Measurements from ENCODE around the gene CCDC102A. TPM values are rescaled to one million over a fixed set of nuclear protein-coding genes. Genes with fewer than 3 reads are reported as not detected.

Gene CCDC102A
- total and polyA plus RNA-seq, 9 of the 15 experiments (the other 6 are each of a cell fraction or from before 2014, with no cell fraction given) = 0.03 to 4.9 (median 1.4) TPM

GRCh38 chr16:57462209-57462977 is 74.0 kb downstream of the CCDC102A start, which contains the start of gene POLR2C (continued):
- TF ChIP-seq ZNF589 (CRISPR knock-in tag; IDR thresholded peaks at IDR 0.05; ENCODE audit: low read depth) = no peak
- no peak for TF ChIP-seq ZBTB8A (IDR thresholded peaks at IDR 0.05; ENCODE audit: partially characterized antibody)
- no peak for TF ChIP-seq ILF3 (IDR thresholded peaks at IDR 0.05; ENCODE audit: borderline replicate concordance)
- peak; percentile 88 for TF ChIP-seq ETV5 (CRISPR knock-in tag; IDR thresholded peaks at IDR 0.05; ENCODE audit: low read depth)
- TF ChIP-seq ARID2 (IDR thresholded peaks at IDR 0.05) = no peak
- peak; percentile 89 for TF ChIP-seq TBP (optimal IDR thresholded peaks at IDR 0.05; ENCODE audit: low read depth, low read length)
- no peak for TF ChIP-seq RUNX1 (IDR thresholded peaks at IDR 0.05; ENCODE audit: low read depth)
- peak; percentile 93 for TF ChIP-seq CXXC5 (CRISPR knock-in tag; IDR thresholded peaks at IDR 0.05)
- no peak for TF ChIP-seq HLTF (IDR thresholded peaks at IDR 0.05)
- TF ChIP-seq MCM3 (IDR thresholded peaks at IDR 0.05) = no peak
- no peak for TF ChIP-seq KDM2B (CRISPR knock-in tag; IDR thresholded peaks at IDR 0.05)
- TF ChIP-seq ASH1L (IDR thresholded peaks at IDR 0.05; ENCODE audit: borderline replicate concordance, low read depth, partially characterized antibody) = no peak
- TF ChIP-seq, protein P1, sequence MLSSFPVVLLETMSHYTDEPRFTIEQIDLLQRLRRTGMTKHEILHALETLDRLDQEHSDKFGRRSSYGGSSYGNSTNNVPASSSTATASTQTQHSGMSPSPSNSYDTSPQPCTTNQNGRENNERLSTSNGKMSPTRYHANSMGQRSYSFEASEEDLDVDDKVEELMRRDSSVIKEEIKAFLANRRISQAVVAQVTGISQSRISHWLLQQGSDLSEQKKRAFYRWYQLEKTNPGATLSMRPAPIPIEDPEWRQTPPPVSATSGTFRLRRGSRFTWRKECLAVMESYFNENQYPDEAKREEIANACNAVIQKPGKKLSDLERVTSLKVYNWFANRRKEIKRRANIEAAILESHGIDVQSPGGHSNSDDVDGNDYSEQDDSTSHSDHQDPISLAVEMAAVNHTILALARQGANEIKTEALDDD (IDR thresholded peaks at IDR 0.05) = no peak
- TF ChIP-seq MXI1 (IDR thresholded peaks at IDR 0.05; ENCODE audit: low read depth, low read length) = no peak
- TF ChIP-seq RBM14 (IDR thresholded peaks at IDR 0.05; ENCODE audit: borderline replicate concordance, insufficient read depth, low read depth, low read length) = no peak
- TF ChIP-seq ZNF583 (CRISPR knock-in tag; IDR thresholded peaks at IDR 0.05) = no peak
- no peak for TF ChIP-seq ETV6 (IDR thresholded peaks at IDR 0.05; ENCODE audit: borderline replicate concordance in 1 of 2, low read depth in 2 of 2, low read length in 1 of 2)
- no peak for TF ChIP-seq ETV6 (CRISPR knock-in tag; IDR thresholded peaks at IDR 0.05; ENCODE audit: borderline replicate concordance)
- TF ChIP-seq SP1 (CRISPR knock-in tag; IDR thresholded peaks at IDR 0.05) = no peak
- TF ChIP-seq OTX1 (CRISPR knock-in tag; IDR thresholded peaks at IDR 0.05) = 0 out of 2 replicates have a peak, but pooled peaks have one; percentile 5
- TF ChIP-seq ZNF174 (CRISPR knock-in tag; IDR thresholded peaks at IDR 0.05) = no peak
- TF ChIP-seq, protein P2, sequence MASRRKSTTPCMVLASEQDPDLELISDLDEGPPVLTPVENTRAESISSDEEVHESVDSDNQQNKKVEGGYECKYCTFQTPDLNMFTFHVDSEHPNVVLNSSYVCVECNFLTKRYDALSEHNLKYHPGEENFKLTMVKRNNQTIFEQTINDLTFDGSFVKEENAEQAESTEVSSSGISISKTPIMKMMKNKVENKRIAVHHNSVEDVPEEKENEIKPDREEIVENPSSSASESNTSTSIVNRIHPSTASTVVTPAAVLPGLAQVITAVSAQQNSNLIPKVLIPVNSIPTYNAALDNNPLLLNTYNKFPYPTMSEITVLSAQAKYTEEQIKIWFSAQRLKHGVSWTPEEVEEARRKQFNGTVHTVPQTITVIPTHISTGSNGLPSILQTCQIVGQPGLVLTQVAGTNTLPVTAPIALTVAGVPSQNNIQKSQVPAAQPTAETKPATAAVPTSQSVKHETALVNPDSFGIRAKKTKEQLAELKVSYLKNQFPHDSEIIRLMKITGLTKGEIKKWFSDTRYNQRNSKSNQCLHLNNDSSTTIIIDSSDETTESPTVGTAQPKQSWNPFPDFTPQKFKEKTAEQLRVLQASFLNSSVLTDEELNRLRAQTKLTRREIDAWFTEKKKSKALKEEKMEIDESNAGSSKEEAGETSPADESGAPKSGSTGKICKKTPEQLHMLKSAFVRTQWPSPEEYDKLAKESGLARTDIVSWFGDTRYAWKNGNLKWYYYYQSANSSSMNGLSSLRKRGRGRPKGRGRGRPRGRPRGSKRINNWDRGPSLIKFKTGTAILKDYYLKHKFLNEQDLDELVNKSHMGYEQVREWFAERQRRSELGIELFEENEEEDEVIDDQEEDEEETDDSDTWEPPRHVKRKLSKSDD (conservative IDR thresholded peaks at IDR 0.05; ENCODE audit: low read length) = no peak
- TF ChIP-seq GTF2A2 (tag; IDR thresholded peaks at IDR 0.05) = no peak
- TF ChIP-seq ZNF830 (CRISPR knock-in tag; IDR thresholded peaks at IDR 0.05) = no peak
- peak; percentile 81 for TF ChIP-seq CCNT2 (IDR thresholded peaks at IDR 0.05; ENCODE audit: borderline replicate concordance, extremely low read depth, insufficient read length, low read depth, low read length)
- no peak for TF ChIP-seq ZNF707 (CRISPR knock-in tag; conservative IDR thresholded peaks at IDR 0.05)
- TF ChIP-seq, protein P3, sequence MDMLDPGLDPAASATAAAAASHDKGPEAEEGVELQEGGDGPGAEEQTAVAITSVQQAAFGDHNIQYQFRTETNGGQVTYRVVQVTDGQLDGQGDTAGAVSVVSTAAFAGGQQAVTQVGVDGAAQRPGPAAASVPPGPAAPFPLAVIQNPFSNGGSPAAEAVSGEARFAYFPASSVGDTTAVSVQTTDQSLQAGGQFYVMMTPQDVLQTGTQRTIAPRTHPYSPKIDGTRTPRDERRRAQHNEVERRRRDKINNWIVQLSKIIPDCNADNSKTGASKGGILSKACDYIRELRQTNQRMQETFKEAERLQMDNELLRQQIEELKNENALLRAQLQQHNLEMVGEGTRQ (CRISPR knock-in tag; IDR thresholded peaks at IDR 0.05) = no peak

All from K562 (cell line).